Stimulated activated CD8-positive, alpha-beta memory T cell treated with anti-CD3 and anti-CD28 coated beads, Interleukin-4, amount 100 ng/mL, for 4 hours (primary cell): ENCODE results near the gene NPSR1.
"Not testable (repeated sequence)": the region's sequence is repeated elsewhere in the genome, so short reads cannot be mapped to it uniquely, and the experiment has no call there.

Experiments
- DNase-seq, 2 donors: peaks; one replicate each; pipeline ENCODE4 v3.0.0-alpha.2; 2020; ENCODE audit warnings: low read depth in 2 of 2, low spot score in 1 of 2

Gene NPSR1

DNA sequence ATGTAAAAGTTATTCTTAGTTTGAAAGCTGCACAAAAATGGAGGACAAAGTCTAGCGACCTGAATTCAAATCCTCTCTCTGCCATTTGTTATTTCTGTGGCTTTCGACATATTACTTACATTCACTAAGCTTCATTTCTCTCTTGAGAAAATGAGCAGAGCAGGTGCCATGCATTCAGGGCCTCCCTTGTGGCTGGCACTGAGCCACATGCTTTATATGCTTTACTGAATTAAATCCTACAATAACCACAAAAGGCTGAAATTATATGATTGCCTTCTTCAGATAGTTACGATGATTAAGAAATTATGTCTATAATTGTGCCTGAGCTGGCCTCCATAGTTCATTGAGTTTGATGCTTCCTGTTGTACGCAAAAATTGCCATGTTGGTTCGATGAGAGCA lies 98.7 kb downstream of the NPSR1 start:
- DNase-seq: no peak

DNA sequence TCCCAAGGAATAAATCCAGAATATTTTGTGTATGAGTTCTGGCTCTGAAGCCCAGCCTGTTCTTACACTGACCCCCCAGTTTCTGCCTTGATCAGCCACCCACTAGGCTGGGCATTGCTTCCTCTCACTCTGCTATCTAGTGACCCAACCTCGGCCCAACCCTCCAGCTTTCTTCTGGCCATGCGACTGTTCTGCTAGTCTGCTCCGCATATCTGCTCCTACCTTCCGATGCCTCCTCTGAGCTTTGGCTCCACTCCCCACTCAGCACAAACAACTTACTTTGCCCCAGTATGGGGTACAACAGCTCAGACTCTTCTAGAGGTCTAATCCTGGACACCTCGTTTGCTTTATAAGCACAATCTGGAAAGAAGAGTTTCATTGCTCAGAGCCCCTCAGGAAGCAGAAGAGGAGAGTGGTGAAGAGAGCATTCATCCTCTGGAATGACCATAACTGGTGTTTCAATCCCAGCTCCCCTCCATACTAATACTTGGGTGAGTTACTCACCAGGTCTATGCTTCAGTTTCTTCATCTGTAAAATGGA lies 99.6 kb downstream of the NPSR1 start:
- no peak for DNase-seq

DNA sequence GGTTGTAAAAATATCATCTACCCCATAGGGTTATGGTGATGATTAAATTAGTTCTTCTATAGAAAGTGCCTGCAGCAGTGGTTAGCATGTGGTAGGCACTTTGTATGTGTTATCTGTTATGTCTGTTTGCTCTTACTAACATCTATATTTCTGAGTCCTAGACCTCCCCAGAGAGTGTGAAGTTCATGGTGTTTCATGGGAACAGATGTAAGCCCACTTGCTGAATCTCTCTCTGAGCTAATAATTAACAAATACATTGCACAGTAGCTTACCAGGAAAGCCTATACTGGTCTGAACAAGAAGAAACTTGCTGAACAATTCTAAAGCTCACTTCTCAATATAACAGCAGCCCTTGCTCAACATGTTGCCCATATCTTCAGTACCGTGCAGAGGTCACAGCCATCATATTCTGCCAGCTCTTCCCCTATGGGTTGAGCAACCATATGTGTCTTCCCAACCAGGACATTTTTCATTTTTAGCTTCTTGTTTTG lies 100.1 kb downstream of the NPSR1 start:
- DNase-seq: no peak

DNA sequence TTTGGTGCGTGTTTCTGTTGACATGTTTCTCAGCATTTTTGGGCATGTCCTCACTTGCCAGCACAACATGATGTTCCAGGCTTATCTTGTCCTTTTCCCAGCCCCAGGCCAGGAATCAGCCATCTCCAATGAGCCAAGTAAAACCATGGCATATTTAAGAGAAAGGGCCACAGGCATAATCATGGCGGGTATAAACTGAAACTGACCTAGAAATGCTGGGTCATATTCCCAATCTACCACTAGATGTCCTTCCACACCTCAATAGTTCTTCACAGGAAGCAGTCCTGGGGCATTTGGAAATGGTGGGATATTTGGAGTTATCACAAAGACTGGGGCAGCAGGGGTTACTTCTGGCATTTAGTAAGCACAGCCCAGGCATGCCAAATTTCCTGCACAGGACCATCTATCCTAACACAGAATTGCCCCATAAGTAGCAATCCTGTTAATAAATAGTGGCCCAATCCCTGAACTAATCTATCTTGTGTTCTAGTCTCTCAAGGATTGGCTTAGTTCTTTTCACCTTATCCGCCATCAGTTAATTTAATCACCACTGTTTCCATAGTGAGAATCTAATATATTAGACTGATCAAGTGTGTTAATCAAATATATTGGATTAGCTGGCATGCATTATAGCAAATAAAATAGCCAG lies 101.6 kb downstream of the NPSR1 start:
- no peak for DNase-seq

DNA sequence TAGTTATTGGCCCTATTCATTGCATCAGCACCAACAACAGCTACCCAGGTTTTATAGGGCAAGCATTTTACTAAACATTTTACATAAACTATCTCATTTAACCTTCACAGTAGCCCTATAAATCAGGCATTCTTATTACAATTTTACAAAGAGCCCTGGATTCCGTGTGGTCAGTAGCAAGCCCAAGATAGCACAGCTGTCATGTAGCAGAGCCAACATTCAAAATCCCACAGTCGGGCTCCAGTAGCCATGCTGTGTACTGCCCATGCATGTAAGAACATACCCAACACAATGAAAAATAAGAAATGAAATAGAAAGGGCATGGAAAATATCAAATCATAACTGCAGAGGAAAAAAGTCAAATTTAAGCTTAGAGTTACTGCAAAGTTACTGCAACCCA lies 102.3 kb downstream of the NPSR1 start:
- no peak for DNase-seq

DNA sequence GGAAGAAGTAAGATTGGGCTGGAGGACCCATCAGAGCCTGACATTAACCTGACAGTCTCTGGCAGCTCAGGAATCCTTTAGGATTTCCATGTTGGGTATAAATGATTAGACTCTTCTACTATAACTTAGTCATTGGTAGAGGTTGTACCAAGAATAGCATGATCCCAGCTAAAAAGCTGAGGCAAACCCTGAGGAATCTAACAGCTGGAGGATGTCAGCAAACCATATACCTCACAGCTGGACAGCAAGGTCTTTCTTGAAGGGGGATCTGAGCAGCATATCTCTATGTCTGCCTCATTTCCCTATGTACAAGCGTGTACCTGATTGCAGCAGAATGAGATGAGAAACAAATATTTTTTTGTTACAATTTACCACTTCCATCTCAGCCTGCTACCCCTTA lies 103.2 kb downstream of the NPSR1 start:
- no peak for DNase-seq

DNA sequence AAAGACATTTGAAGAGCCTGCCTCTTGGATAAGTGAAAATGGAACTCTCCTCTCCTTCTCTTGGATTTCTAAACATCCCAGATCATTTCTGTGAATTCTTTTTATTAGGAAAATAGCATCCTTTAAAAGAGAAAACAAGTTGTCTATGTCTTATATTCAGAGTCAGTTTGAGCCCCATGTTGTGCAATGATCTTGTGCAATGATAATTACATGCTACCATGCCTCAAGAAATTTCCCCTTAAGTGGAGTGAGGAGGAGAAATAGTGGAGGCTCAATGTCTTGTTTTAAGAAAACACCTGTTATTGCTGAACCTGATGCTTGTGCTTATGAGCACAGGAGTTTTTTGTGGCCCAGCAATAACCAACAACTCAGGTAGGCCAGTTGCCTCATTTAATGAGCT lies 103.6 kb downstream of the NPSR1 start:
- no peak for DNase-seq

DNA sequence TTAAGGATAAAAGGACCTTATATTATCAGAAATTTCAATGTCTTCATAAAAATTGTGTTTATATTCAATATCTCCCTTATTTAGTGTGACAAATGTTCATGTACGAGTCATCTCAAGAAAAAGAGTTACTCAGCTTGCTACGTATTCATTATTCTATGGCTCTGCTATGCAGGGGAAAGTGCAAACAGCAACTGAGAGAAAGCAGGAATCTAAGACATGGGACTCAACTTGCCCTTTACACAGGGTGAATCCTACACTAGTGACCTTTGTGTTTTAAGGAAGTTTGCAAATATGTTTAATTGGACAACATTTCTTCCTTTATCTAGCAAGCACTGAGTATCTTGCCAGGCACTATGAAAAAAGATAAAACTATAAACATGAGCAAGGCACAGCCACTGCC lies 104.7 kb downstream of the NPSR1 start:
- DNase-seq: no peak

DNA sequence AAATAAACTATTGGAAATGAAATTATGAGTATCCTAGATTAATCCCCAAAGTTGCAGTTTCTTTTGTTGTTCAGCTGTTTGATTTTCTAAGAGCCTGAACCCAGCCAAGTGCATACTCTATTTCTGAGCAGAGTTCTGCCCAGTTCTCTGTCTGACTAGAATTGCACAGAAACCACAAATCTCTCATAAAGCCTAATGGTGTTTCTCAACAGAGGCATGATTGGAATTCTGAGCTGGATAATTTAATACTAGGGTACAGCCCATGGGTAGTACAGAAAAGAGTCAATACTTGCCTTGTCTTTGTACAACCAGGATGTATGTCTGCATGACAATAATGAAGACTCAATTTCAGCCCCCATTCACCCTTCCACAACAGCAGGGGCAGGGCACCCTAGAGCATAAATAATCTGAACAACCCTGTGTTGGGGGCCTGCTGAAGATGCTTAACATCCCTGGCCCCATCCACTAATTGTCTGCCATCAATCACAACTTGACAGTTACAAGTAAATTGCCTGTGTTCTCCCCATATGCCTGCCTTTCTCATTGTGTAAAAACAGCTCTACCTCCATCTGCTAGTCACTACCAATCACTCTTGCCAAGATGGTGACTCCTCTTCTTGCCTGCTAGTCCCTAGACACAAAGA lies 114.4 kb downstream of the NPSR1 start:
- DNase-seq: no peak

DNA sequence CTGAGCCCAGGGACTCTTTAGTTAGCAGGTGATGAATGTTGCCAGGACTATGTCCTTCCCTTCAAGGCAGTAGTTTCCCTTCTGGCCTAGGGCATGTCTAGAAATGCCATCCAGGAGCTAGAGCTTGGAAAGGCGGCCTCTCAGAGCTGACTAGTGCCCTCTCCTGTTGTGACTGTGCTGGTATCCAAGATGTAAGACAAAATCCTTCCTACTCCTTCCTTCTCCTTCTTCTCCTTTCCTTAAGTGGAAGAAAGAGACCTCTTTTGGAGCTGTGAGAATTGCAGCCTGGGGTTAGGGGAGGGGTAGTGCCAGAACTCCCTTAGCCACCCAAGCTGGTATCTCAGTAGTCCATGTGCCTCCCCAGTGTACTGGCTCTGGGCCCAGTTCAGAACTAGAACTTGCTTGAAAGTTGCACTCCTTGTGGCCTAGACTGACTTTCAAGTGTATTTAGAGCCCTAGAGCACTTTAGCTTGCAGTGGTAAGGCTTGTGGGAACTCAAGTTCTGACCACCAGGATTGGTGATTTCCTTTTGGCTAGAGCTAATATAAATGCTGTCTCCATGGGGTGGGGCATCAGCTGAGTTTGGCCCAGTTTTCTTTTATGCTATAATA lies 118.8 kb downstream of the NPSR1 start:
- no peak for DNase-seq

DNA sequence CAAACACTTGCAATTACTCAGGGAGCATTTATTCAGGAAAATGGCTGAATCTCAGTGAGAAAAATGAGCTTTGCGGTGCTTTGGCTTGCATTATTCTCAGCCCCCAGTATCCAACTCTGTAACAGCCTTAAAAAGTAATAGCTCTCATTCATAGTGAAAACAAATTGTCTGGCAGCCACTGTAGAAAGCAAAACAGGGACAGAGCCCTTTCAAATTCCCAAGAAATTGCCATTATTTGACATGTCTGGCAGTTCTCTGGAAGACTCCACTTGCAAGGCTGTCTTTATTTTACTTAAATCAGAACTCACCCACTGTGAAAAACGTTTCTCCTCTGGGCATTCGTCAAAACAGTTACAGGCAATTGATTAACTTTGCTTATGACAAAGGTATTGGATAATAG lies 122.5 kb downstream of the NPSR1 start:
- DNase-seq: no peak

DNA sequence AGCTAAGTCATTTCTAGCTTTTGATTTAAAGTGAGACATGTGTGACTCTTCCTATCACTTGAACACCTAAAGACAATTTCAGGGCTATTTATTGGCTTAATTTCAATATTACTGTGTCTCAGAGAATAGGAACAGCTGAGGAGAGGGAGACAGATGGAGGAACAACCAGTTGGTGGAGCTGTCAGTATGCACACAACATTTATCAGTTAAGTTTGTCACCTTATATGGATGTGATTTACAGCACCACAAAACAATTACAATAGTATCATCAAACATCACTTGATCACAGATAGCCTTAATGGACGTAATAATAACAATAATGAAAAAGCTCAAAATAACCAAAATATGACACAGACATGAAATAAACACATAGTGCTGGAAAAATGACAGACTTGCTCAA lies 129.6 kb downstream of the NPSR1 start:
- DNase-seq: no peak

DNA sequence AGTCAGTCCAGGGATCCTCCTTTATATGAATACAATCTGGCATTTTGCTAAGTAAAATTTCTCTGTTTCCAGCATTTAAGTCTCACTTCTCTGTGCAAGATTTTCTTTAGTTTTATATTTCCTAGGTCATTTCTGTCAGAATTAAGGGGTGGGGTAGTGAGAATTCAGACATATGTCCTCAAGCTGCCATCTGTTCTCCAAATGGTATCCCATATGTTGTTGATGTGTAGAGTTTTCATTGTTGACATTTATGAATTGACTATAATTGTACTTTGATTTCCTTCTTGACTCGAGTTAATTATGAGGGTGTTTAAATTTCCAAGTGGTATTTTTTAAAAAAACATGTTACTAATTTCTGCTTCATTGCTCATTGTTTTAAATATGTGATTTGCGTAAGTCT lies 148.8 kb downstream of the NPSR1 start:
- no peak for DNase-seq

DNA sequence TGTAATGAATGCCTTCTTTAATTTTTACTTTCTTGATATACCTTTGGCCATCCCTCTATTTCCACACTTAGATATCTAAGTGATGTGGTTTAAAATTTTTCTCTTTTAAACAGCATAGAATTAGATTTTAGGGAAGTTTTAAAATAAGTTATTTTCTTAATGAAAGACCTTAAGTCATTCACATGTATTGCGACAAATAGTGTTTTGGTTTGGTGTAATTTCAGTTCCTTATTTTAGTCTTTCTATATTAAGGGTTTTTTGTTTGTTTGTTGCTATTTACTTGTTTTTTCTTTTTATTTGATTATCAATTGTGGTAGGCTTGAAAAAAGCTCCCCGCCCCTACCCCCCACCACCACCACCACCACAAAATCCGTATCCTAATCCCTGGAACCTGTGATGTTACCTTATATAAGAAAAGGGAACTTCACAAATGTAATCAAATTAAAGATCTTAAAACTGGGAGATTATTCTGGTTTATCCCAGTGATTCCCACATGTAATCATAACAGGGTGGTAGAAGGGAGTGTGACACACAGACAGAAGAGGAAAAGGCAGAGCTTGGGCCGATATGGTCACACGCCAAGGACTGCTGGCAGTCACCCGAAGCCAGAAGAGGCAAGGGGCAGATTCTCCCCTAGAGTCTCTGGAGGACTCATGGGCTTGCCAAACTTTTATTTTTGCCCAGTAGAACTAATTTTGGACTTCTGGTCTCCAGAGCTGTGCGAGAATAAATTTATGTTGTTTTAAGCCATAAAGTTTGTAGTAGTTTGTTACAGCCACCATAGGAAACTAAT lies 149.7 kb downstream of the NPSR1 start:
- DNase-seq: no peak

DNA sequence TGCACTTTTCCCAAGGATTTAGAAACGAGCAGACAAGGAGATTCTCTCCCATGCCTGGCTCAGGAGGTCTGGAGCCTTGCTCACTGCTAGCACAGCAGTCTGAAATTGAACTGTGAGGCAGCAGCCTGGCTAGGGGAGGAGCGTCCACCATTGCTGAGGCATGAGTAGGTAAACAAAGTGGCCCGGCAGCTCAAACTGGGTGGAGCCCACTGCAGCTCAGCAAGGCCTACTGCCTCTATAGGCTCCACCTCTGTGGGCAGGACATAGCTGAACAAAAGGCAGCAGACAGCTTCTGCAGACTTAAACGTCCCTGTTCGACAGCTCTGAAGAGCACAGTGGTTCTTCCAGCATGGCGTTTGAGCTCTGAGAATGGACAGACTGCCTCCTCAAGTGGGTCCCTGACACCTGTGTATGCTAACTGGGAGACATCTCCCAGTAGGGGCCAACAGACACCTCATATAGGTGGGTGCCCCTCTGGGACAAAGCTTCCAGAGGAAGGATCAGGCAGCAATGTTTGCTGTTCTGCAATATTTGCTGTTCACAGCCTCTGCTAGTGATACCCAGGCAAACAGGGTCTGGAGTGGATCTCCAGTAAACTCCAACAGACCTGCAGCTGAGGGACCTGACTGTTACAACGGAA lies 156.3 kb downstream of the NPSR1 start:
- not testable (repeated sequence) for DNase-seq

DNA sequence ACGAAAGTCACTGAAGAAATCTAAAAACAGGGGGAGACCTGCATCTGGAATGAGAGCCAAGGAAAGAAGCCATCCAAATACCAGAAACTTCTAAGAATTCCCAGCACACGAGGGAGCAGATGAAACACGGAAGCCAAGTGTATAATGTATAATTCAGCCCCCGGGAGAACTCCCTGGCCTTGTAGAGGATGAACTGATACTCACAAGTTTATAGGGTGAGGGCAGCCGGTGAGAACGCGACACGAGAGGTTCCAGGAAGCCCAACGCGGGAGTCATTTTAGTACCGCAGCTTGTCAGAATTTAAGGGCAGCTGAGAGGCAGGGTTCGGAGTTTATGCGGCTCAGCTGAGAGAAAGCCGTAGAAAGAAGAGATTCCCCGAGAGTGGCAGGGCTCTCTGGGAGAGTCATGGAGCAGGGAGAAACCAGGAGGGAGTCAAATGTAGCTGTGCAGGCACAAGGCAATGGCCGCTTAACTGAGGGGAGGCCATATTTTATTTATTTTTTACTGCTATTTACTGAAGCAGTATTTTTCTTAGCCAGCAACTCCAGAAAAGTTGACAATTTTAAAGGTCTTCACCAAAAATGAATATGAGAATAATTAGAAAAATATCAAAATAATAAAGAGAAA lies 164.0 kb downstream of the NPSR1 start:
- no peak for DNase-seq

DNA sequence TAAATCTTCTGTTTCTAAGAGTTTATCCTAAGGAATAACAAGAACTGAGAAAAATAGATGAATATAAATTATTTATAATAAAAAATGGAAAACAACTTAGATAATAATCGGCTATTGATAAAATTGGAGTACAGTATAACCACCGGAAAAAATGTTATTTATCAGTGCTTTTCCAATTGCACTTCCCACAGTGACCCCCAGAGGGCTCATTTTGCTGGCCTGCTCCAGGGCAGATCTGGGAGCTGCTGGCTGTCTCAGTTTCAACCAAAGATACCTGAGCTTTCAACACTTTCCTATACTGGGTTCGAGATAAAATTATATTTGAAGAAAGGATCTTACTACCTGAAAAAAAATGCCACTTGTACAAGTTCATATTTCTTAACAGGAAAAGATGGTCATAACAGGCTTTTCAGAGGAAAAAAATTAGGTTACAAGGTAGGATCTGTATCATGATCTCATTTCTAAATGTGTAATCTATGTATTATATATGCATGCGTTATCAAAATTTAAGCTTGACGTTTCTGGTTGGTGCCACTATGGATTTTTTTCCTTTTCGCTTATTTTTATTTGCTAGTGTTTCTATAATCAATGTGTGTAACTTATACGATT lies 165.7 kb downstream of the NPSR1 start:
- DNase-seq: peak in 1 of 2 donors; percentile 24

DNA sequence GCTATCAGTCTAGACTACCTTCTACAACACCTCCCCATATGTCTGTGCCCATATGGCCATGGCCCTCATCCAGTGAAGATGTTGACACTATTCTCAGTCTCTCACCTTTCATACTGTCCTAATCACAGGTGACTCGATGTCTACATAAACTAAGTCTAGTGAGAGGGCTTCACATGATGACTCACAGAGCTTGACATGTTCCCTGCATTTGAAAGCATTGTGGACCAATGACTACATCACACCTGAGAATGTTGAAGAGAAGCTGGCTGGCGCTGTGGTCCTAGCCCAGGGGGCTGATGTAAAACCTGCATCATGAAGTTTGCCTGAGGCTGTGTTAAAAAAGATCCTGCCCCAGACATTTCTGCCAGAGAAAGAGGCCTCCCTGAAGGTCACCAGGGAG lies 167.2 kb downstream of the NPSR1 start:
- DNase-seq: no peak

DNA sequence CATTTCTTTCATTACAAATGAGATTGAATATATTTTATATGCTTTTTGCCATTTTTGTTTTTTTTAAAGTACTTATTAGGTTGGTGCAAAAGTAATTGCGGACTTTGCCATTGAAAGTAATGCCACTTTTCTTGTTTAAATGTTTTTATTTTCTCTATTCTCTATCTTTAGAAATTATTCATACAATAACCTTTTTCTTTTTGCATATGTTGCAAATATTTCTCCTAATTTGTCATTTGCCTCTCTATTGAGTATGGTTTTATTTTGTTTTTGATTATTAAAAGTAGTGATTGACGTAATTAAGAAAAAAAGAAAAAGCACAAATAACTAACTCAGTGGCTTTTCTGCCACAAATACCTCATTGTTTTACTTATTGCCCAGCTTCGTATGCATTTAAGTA lies 172.4 kb downstream of the NPSR1 start:
- no peak for DNase-seq

DNA sequence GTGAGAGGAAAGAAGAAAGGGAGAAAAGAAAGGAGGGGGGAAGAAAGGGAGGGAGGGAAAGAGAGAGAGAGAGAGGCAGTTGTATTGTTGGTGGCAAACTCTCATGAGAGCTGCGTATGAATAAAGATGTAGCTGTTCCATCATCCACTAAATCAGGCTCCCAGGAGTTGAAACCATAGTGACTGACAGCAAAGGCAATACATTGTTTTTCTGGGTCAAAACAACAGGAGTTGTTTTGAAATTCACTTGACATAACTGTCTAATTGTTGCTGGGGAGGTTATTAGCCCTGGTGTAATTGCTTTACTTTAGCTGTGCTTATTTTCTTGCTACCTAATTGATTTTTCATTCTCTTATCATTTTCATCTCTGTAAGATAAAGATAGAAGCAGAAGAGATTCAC lies 173.4 kb downstream of the NPSR1 start:
- DNase-seq: no peak
